Activated effector memory CD4-positive, alpha-beta T cell treated with anti-CD3 and anti-CD28 coated beads, Interleukin-2, amount 50 U/mL, for 16 hours (primary cell): Measurements from ENCODE around the gene CCL1.
A peak's percentile ranks its signal among the peaks of the same experiment; 100 is the strongest.

Experiments
- DNase-seq: peaks from one replicate; pipeline ENCODE4 v3.0.0-alpha.2; 2020

CCL1 gene

DNA sequence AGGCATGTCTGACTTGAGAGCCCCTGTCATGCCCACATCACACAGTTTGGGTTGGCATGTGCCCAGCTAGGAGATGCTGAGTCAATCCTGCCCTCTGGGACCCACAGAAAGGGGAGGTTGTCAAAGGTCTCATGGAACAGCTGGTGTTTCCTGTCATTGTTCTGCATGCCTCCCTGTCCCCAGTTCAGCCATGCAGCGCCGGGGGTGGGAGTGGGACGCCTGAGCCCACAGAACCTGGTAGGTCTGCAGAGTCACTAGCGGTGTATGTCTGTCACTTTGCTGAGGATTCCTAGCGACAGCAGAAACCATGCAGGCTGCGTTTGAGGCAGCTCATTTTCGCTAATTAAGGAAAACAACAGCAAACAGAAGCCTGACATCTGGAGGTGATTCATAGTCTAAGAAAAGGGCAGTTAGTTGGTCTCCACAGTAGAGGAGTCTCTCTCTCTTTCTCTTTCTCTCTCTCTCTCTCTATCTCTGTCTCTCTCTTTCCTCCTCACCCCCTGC lies 19.6 kb upstream of the CCL1 start:
- DNase-seq, result peak; percentile 67

DNA sequence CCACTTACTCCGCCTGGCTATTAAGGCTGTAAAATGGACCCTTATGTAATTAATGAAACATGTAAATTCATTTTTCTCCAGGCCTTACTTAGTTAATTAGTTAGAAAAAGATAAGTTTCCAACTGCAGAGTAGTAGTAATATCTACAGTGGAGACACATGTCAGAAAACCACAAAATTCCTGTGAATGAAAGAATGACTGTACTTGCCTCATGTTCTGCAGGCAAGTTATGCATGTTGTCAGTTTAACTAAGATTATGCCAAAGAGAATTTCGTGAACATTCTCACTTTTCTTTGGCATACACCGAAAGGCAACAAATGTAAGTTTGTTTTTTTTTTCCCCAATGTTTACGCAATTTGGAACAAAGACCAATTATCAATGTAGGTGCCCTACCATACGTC lies 16.8 kb upstream of the CCL1 start:
- DNase-seq, result no peak

DNA sequence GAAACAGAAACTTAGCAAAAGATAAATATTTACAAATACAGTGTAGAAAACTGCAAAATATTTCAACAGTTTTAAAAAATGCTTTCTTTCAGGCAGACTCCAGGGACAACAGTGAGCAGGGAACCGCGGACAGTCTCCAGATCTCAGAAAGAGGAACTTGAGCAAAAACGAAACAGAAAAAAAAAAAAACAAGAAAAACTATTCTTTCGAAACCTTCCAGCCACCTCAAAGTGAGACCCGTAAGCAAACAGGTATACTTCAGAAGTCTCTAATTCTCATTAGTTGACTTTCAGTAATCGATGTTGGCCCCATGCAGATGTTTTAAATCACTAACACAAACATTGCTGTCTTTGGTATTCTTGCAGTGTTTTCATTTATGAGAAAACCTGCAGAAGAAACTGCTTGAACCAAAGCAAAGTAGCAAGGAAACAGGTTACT lies 15.7 kb upstream of the CCL1 start:
- DNase-seq, result no peak

DNA sequence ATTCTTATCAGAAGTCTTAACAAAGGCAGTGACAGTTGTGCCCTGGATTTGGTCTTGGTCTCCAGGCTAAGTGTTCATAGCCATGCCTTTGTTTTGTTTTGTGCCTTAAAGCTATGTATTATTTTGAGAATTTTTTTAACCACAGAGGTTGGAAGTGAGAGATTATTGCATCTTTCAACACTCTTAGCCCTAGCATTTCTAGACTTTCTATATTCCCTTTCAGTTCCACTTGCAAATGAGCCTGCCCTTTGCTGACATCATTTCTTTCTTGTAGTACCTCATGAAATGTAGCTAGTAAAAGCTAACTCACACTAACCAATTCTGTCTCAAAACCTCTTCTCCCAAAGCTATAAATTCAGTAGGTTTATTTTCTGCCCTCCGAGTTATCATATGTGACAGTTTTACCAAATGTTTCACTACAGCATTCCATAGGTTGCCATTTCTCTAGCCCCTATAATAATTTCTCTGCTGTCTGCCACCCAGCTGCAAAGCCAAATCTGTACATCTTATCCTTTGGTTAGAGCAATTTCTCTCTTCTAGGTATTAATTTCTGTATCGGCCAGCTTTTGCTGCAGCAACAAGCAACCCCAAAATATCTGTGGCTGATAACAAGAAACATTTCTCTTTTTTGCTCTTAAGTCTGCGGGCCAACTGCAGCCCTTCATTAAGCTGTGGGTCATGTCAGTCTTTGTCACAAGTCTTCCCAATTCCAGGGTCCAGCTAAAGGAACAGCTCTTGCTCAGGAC lies 14.2 kb upstream of the CCL1 start:
- DNase-seq, result no peak

DNA sequence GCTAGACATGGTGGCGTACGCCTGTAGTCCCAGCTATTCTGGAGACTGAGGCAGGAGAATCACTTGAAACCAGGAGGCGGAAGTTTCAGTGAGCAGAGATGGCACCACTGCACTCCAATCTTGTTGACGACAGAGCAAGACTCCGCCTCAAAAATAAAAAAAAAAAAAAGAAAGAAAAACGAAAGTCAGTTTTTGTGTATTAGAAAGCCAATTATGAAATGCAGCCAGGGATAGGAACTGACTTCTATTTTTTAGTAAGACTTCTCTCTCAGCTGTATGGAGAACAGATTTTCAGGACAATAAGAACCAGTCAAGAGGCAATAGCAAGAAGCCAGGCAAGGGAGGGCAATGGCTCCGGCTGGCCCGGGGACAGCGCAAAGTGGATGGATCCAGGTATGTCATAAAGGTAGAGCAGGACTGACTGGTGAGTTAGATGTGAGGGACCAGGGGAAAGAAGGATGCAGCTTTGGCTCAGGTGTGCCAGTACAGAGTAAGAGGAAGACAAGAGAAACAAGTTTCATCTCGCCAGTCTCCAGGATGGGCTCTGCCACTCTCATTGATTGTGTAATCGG lies 12.5 kb upstream of the CCL1 start:
- DNase-seq, result no peak

DNA sequence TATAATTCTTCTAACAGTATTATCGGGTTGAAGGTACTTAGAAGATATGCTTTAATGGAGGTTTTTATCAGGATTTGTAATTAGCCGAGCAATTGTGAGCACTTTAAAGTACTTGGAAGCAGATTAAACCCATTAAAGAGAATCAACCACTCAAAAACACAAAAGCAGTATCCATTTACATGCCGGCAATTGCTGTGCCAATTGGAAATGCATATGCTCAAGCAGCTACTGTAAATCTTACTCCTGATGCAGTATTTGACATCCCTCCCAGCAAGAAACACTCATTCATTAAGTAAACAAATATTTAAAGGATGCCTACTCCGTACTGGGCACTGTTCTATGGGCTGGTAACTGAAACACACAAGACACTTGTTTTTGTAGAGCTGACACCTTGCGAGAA lies 11.4 kb upstream of the CCL1 start:
- no peak for DNase-seq

DNA sequence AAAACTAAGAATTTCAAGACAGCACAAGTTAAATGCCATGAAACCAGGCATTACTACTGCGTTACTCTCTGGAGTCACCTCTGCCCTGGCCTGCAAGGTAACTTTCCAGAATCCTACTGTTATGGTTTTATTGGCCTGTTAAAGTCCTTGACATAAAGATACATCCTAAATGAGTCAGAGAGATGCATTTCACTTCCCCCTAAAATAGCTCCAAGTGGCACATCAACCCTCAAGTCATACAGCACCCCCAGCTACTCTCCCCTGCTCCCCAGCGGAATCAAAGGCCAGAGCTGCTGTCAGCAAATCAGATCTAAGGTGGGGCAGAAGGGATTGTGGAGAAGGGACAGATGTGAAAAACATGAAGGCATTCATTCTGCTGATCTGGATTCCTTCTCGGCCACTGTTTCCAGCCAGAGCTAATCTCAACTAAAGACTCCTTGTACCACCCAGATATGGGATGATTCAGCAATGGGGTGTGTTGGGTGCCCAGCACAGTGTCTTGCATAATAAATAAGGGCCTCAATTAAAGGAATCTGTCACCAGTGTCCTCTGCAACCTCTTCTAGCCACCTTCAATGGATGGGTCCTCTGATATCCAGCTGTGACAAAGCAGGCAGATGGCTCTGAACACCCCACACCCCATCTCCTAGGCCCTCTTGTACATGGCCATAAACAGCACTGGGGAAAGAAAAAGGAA lies 8.5 kb upstream of the CCL1 start:
- DNase-seq, result no peak

DNA sequence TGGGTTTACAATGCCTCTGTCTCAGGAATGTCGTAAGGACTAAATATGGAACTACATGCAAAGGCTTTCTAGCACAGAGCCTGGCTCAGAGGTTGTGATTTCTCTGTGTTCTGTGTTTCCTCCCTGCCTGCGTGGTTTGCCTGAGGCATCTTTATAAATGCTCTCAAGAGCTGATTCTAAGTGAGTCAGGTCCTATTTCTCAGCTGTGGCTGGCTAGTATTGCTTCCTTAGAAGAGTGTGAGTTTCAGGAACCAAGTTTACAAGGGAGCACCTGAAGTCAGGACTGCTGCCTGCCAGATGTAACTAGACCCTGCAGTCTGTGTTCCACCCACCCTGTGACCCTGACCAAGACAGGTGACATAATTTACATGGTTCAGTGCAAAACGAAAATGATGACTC lies 8.0 kb upstream of the CCL1 start:
- no peak for DNase-seq

DNA sequence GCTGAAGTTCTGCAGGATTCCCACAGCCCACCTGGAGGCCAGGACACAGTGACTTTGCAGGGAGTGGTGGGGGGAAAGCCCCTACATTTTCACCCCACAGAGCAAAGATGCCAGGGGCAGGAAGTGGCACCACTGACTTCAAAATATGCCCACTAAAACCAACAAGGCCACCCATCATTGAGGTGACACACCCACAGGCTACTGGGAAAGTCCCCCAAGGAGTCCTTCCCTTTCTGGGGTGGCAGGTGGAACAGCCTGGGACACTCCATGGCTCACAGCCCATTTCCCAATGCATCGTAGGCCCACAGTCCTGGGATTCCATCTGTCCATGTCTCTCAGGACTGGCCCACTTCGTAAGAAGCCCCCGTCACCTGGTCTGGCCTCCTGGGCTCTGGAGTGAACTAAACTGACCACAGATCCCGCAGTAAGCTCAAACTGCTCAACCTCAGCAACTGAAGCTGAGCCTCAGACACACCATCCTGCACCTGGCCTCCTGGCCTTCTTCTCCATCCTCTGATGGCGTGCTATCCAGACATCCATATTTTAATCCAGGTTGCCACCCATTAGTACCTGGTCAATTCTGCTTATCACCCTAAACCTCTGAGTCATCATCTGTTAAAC lies 7.5 kb upstream of the CCL1 start:
- no peak for DNase-seq

DNA sequence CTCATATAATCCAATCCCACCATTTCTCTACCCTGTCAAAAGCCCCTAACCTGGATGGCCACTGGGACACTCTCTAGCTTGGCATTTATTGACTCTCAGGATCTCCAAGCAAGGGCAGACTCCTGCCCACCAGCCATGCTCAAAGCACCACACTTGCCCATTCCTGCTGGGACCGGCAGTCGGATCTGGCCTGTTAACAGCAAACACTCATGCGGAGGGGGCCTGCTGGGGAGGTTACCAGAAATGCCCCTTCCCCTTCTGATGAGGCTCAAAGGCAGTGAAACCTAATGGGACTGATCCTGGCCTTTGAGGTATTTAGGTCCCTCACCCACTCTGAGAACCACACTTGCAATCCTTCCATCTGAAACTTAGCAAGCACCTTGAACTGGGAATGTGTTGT lies 6.5 kb upstream of the CCL1 start:
- no peak for DNase-seq

DNA sequence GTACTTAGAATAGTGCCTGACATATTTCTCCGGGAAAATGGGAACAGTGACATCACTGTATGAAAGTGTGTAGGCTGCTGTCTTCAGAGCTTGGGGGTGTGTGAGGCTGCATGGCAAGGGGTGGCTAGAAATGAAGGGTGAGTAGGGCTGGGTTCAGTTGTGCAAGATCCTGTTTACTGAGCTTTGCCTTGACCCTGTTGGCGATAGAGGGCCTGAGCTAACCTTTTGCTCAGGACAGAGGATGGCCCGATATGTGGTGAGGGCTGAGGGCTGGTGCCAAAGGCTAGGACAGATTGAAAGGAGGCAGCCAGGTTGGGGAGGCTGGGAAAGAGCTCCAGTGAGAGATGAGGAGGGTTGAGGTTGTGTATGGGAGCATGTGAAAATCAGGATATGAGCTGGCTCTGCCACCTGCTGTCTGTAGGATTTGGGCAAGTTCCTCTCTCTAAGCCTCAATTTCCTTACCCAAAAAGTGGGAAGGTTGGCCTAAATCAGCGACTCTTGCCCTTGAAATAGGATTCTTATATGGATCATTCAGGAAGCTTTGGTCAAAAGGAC lies 6.0 kb upstream of the CCL1 start:
- no peak for DNase-seq

DNA sequence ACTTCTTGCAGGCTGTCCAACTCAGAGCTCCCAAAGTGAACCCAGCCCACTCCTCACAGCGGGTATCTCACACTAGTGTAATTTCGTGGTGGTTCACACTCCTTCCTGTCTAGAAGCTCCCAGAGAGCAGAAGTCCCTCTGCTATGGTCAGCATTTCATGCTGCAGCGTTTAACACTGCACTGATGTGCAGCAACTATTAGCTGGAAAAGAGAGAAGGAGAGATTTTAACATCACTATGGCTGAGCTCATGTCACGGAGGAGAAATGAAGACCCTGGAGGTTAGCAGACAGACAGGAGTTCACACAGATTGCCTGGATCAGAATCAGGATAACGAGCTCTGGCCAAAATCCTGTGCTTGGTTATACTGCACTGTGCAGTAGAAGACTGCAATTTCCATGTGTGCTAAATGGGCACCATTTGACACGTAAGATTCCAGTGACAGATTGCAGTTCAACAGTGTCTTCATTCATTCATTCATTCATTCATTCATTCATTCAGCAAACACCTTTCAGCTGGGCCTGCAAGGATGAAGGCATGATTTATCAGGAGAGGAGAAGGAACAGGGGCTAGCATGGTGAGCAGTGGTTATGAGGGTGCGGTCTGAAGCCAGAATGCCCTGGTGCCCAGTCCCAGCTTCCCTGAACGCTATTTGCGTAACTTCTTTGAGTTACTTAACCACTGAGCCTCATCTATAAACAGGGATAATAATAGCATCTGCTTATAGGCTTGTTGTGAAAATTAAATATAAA lies 5.3 kb upstream of the CCL1 start:
- DNase-seq, result no peak

DNA sequence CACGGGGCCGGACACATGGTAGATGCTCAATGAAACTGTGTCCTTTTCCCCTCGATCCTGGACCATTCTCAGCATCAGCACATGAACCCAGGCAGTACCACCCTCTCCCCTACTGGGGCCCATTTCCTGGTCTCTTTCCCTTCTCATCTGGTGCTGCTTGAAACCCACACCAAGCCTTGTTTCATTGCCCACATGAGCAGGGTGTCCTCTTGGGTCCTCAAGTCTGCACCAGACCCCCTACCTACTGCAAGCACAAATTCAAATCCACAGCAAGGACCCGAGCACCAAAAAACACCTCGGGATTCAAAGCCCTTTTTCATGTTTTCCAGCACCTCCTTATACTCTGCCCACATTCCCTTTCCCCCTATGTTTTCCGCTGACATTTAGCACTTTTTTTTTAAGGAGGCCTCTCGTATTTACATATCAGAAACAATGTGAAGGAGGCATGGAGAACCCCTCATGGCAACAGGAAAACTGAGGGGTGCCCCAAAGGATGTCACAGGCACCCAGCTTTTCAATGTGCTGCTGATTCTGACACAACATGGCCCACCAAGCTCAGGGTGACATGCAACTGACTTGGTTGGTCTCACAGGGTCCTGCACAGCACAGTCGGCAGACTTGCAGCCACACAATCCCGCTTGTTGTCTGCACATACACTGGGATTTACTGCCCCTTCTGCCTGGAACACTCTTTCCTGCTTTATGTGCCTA lies 4.6 kb upstream of the CCL1 start:
- no peak for DNase-seq

DNA sequence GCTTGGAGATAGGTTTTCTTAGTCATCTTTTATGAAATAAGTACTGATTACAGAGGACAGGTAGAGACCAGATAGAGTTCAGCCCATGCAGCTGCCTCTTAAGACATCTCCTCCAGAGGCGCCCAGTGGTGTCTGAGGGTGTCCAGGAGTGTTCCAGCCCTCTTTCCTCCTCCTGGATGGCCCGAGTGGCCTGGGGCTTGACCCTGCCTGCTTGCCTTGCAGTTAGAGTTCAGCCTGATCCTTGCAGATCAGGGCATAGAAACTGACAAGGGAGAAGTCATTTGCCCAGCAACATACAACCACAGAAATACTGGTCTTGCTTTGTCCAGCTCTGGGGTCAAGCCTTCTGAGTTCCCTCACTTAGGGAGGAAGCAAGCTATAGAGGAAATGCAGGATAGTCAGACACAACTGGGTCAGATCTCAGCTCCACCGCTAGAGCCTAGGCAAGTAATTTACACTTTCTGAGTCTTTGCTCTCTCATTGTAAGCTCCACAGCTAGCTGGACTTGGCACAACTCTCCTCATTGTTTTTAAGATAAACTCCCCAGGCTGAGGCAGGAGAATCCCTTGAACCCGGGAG lies 3.6 kb upstream of the CCL1 start:
- no peak for DNase-seq

DNA sequence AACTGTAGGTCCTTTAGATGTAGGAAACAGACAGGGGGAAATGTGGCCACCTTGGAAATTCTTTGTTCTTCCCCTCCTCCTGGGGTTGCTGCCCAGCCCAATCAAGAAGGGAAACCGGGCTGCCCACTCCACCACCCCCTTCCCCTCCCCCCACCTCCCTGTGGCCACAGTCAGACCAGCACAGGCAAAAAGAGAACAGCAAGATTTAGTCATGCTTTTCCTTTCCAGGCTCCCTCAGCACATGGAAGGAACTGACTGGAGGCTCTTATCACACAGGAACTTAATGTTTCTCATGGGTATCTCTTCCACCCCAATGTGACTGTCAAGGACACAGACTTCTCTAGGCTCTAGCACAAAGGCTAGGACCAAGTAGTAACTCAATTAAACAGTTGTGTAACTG lies 3.0 kb upstream of the CCL1 start:
- DNase-seq, result no peak

DNA sequence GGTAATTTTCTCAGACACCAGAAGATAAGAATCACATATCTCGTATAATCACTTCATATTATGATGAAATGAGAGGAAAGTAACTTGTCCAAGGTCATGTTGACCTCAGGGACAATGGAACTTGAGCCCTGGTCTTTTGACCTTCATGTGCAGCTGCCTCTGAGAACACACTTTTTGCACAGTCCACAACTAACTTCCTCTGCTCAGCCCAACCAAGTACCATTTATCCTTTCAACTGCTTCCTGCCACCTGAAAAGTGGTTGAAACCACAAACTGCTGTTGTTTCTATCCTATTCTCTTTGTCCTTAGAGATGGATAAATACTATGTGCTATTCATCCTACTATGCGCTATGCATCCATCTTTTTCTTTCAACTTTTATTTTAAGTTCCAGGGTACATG lies 2.3 kb upstream of the CCL1 start:
- no peak for DNase-seq

DNA sequence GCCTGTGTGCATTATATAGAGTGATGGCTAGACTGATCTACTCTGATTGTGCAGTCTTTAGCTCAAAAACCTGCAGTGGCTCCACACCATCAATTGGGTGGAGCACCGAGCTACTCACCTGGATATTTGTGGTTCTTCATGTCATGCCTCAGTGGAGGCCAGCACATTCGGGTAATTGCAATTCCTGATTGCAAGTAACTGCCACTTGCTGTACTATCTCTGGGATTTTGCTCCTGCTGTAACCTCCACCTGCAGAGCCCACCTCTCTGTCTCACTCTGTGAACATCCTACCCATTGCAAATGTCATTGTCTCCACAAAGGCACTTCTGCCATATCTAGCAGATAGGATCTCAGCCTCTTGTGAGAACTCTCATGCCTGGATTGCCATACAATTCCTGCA lies 1.7 kb upstream of the CCL1 start:
- DNase-seq, result no peak

DNA sequence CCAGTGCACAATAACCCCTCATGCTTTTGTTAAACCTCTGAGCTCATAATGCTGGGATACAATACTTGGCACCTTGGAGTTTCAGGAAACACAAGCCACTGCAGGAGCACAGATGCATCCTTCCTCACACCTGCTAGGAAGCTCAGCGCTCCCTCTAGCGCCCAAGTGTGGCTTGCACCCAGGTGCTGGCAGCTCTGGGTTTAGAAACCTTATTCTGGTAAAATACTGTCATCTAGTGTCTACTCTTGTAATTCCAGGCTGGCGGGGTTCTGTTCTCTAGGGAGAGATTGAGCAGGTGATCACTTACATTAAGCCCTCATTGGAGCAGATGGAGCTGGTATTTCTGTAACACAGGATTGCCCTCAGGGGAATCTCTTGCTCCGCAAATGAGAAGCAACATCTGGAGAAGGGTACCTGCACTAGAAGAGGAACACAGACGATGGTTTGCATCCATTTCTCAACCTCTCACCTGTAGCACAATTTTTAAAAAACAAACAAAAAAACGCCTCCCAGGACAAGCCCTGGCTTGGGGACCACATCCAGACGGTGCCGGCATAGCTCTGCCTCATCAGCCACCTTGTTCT lies 1.5 kb downstream of the CCL1 start:
- DNase-seq, result peak; percentile 80

DNA sequence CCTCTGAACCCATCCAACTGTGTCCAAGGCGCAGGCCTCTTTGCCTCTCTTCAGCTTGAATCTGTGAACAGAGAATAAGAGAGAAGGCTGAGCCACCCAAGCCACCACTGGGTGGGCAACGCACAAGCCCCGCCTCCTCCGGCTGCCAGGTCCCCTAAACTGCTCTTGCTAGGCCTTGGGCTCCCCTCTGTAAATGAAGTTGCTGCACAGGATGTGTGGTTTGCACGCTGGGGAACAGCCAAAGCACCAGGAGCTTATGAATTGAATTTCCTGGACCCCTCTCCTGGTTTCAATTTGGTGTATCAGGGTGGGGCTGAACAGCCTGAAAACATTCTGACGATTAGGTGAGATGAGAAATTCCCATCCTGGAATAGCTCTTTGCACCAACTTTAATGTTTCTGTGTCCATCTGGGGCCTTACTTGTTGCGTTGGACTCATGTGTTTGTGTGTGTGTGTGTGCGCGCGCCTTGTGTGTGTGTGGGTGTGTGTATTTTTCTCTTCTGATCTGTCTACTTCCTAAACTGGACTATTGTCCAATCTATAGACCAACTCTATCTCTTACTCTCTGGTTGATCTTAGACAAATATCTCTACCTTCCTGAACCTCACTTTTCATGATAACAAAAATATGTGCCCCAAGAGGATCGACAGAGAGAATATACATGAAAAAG lies 2.3 kb downstream of the CCL1 start:
- DNase-seq, result no peak

DNA sequence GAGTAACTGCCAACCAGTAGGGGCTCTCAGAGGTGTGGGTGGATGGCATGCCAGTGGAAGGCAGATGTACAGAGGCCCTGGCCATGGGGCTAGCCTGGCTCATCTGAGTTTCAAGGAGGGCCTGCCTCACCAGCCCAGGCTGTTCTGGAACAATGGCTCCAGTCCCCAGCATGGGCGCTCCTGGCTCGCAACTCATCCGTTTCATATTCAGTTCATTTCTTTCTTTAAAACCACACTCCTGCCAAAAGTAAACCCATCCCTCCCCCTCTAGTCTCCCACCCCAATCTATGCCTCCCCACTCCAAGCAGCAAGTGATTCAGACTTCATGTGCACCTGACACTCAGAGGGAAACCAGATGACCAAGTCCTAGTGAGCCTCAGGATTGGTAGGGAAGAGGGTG lies 4.4 kb downstream of the CCL1 start:
- no peak for DNase-seq

DNA sequence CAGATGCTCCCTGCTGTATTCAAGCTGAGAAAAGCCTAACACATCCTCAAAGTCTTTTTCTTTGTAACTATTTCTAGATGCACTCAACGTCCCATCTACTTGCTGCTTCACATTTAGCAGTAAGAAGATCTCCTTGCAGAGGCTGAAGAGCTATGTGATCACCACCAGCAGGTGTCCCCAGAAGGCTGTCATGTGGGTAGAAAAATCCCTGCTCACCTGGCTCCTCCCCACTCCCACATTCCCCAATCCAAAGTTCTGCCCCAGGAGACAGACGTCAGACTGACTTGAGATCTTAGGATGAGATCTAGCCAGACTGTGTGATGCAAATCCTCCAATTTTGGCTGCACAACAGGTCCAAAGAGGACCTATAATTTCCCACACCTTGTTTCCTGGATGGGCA lies 5.6 kb downstream of the CCL1 start:
- no peak for DNase-seq
